Measurements from ENCODE around the gene POLR2M.

- TF ChIP-seq POLR2AphosphoS5 (IDR thresholded peaks at IDR 0.05; ENCODE audit: low read depth, low read length) (no peak), POLR2A (IDR thresholded peaks at IDR 0.05; ENCODE audit: low read depth, low read length) (no peak), SPI1 (IDR thresholded peaks at IDR 0.05; ENCODE audit: low read depth, low read length) (no peak)
Measured at GRCh38 chr15:57734860-57735259, 28.3 kb downstream of the POLR2M start.

Data from GM12891 (cell line).